Measurements from ENCODE around the gene ZBTB34.

The ZBTB34 gene

DNA sequence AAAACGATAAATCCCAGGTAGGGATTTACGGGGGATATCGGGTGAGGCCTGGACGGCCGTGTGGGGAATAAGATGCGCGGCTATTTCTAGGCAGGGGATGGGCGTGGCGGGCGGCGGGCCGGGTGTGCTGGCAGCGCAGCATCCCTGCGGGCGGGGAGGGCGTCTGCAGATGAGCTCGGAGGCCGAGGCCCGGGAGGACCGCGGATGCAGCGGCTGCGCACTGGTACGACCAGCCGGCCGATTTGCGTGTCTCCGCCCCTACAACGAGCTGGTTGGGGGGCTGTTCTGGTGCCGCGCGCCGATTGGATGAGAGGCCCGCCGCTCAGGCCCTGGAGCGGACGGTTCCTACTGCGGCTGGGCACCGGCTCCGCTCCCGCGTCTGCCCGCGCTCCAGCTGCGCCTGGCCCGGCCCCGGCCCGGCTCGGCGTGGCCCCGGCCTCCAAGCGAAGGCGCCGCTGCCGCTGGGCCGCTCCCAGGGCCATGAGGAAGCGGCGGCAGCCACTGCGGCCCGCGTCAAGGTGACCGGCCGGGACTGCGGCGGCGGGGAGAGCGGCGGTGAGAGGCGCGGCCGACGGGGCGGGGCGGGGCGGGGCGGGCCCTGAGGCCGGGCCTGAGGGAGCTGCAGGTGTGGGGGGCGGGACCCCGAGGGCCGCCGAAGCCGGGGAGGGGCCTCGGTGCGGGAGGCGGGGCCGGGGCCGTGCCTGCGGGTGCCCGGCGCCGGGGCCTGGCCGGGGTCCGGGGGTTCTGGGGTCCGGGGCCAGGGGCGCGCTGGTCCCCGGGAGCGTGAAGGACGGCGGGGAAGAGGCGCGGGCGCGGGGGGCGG is 54.2 kb downstream of the ZBTB34 start, which contains the start of gene RALGPS1:
TSS of gene RALGPS1 (plus strand) at position 325 of the 823 bp plus-strand sequence. CDS start 47,508 bp downstream, outside the sequence.
- TF ChIP-seq, protein P1, sequence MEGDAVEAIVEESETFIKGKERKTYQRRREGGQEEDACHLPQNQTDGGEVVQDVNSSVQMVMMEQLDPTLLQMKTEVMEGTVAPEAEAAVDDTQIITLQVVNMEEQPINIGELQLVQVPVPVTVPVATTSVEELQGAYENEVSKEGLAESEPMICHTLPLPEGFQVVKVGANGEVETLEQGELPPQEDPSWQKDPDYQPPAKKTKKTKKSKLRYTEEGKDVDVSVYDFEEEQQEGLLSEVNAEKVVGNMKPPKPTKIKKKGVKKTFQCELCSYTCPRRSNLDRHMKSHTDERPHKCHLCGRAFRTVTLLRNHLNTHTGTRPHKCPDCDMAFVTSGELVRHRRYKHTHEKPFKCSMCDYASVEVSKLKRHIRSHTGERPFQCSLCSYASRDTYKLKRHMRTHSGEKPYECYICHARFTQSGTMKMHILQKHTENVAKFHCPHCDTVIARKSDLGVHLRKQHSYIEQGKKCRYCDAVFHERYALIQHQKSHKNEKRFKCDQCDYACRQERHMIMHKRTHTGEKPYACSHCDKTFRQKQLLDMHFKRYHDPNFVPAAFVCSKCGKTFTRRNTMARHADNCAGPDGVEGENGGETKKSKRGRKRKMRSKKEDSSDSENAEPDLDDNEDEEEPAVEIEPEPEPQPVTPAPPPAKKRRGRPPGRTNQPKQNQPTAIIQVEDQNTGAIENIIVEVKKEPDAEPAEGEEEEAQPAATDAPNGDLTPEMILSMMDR (IDR thresholded peaks at IDR 0.05; ENCODE audit: low read depth, low read length), result no peak
- no peak for TF ChIP-seq EZH2phosphoT487 (IDR thresholded peaks at IDR 0.05; ENCODE audit: low read depth)

DNA sequence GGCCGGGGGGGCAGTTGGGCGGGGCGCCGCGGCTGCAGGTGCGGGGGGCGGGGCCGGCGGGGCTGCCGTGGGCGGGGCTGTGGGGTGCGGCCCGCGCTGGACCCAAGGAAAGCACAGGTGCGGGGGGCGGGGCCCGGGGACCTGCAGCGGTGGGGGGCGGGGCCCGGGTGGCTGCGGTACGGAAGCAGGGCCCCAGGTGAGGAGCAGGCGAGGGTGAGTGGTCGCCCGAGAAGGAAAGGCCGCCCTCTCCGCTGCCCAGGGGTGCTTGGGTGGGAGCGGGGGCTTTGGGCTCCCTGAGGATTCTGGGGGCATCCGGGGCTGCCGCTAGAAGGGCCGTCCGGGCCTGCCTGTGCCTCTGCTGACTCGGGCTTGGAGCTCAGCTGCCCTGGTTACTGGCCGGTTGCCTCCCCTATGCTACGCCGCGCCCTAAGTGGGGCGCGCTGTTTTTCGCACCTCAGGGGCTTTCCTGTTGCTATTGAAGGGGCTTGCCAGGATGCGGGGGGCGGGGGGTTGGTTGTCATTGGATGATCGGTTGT is 54.9 kb downstream of the ZBTB34 start:
- H3K4me3 ChIP-seq (ENCODE audit: low read length), result peak overlapping the region; percentile 84
- peaks cover 5% of the 10 kb centered on the region; the same call in 1 of the 2 replicates for H3K4me1 ChIP-seq (ENCODE audit: low read length)
- no peaks in the 10 kb centered on the region for H4K20me1 ChIP-seq (ENCODE audit: insufficient read depth, low read length)
- peaks cover 17% of the 10 kb centered on the region; the same call in 1 of the 2 replicates for H3K27me3 ChIP-seq (ENCODE audit: low read depth, low read length)
- no peak overlapping the region for H3K27ac ChIP-seq (ENCODE audit: low read length)
- no peak overlapping the region for H3K9ac ChIP-seq (ENCODE audit: low read length)
- no peaks in the 10 kb centered on the region for H3K79me2 ChIP-seq (ENCODE audit: low read length)
- 0 out of 2 replicates have a peak overlapping the region, but pooled peaks have one; percentile 27 for H2AFZ ChIP-seq (ENCODE audit: low read depth, low read length)
- TF ChIP-seq EZH2phosphoT487 (IDR thresholded peaks at IDR 0.05; ENCODE audit: low read depth), result no peak
- TF ChIP-seq, protein P1 (IDR thresholded peaks at IDR 0.05; ENCODE audit: low read depth, low read length), result no peak
- H3K4me2 ChIP-seq (ENCODE audit: low read length), result peak overlapping the region; percentile 88
- no peaks in the 10 kb centered on the region for H3K9me3 ChIP-seq (ENCODE audit: insufficient read depth, low read length)
- no peaks in the 10 kb centered on the region for H3K36me3 ChIP-seq (replicated peaks; ENCODE audit: low read depth, low read length)

More for the DNA sequence above, 54.2 kb downstream of the ZBTB34 start, which contains the start of gene RALGPS1:
- peak within 1 kb of the TSS; percentile 84 for H3K4me3 ChIP-seq (ENCODE audit: low read length)
- H3K36me3 ChIP-seq (replicated peaks; ENCODE audit: low read depth, low read length), result no peaks in the 10 kb centered on the region
- peaks cover 5% of the 10 kb centered on the region; the same call in 1 of the 2 replicates for H3K4me1 ChIP-seq (ENCODE audit: low read length)
- peak within 1 kb of the TSS; percentile 38; the same call in 1 of the 2 replicates for H3K9ac ChIP-seq (ENCODE audit: low read length)
- H3K79me2 ChIP-seq (ENCODE audit: low read length), result no peaks in the 10 kb centered on the region
- peak within 1 kb of the TSS; percentile 92 for H2AFZ ChIP-seq (ENCODE audit: low read depth, low read length)
- H3K27ac ChIP-seq (ENCODE audit: low read length), result no peak within 1 kb of the TSS
- H3K9me3 ChIP-seq (ENCODE audit: insufficient read depth, low read length), result no peaks in the 10 kb centered on the region
- H4K20me1 ChIP-seq (ENCODE audit: insufficient read depth, low read length), result no peaks in the 10 kb centered on the region
- peak within 1 kb of the TSS; percentile 94 for H3K4me2 ChIP-seq (ENCODE audit: low read length)
- peaks cover 17% of the 10 kb centered on the region; the same call in 1 of the 2 replicates for H3K27me3 ChIP-seq (ENCODE audit: low read depth, low read length)

DNA sequence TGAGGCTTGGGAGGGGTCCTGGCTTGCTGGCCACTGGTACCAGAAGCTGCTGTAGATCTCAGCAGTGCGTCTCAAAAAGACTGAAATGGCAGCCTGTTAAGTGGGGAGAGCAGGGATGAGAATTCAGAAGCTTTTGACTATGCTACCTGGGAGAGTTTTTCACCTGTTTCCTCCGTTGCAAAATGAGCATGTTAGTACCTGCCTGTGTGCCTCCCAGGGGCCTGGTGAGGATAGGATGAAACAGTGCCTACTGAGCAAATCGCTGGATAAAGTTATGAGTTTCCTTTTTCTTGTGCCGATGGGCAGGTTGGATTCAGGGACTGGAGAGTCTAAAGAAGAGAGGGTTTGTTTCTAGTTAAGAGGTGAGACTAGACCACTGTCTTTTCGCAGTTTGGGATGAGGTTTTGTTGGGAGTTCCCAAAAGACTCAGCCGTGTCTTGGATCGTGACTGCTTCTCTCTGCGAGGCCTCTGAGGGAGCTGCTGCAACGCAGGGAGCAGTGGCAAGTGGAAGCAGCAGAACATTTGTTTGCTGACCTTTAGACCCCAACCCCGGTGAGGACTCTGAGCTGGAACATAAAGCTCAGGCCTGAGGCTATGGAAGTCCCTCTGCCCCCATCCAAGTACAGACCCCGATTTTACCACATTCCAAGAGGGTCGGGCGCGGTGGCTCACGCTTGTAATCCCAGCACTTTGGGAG is 55.6 kb downstream of the ZBTB34 start:
- 0 out of 2 replicates have a peak overlapping the region, but pooled peaks have one; percentile 27 for H2AFZ ChIP-seq (ENCODE audit: low read depth, low read length)

More for the DNA sequence above, 55.6 kb downstream of the ZBTB34 start:
- Histone ChIP-seq H3K9me3 (ENCODE audit: insufficient read depth, low read length) (no peaks in the 10 kb centered on the region), H3K4me1 (ENCODE audit: low read length) (peaks cover 5% of the 10 kb centered on the region; the same call in 1 of the 2 replicates), H3K79me2 (ENCODE audit: low read length) (no peaks in the 10 kb centered on the region), H3K27me3 (ENCODE audit: low read depth, low read length) (peaks cover 17% of the 10 kb centered on the region; the same call in 1 of the 2 replicates), H3K27ac (ENCODE audit: low read length) (no peak overlapping the region), H3K4me3 (ENCODE audit: low read length) (peak overlapping the region; percentile 84), H4K20me1 (ENCODE audit: insufficient read depth, low read length) (no peaks in the 10 kb centered on the region), H3K4me2 (ENCODE audit: low read length) (peak overlapping the region; percentile 88), H3K9ac (ENCODE audit: low read length) (no peak overlapping the region), H3K36me3 (replicated peaks; ENCODE audit: low read depth, low read length) (no peaks in the 10 kb centered on the region)
- no peak for TF ChIP-seq EZH2phosphoT487 (IDR thresholded peaks at IDR 0.05; ENCODE audit: low read depth)
- TF ChIP-seq, protein P1 (IDR thresholded peaks at IDR 0.05; ENCODE audit: low read depth, low read length), result no peak

All from OCI-LY3 (cell line).